K562 (cell line): Measurements from ENCODE around the gene MBD1. TPM values are rescaled to one million over a fixed set of nuclear protein-coding genes. Genes with fewer than 3 reads are reported as not detected.
A peak's percentile ranks its signal among the peaks of the same experiment; 100 is the strongest.

Experiments used
- CHD1 ChIP-seq: fragments of 200-600 bp; sonication (generic); IDR thresholded peaks from one replicate; pipeline ENCODE4 v1.6.1; 2012; ENCODE audit warnings: mild to moderate bottlenecking, moderate library complexity, low read length, inconsistent platforms
- CLOCK ChIP-seq: fragments of 250-450 bp; sonication (Bioruptor Pico); IDR thresholded peaks from 2 replicates; pipeline ENCODE4 v1.4.0; 2020; ENCODE audit warnings: mild to moderate bottlenecking, moderate library complexity, borderline replicate concordance
- E2F5 ChIP-seq: sonication (generic); formaldehyde crosslinking; IDR thresholded peaks from 2 replicates; pipeline ENCODE4 v1.8.0; 2022; ENCODE audit warnings: mild to moderate bottlenecking, missing genetic modification reagents
- ELF4 ChIP-seq: fragments of 450-650 bp; formaldehyde crosslinking; IDR thresholded peaks from 2 replicates; pipeline ENCODE4 v1.4.0; 2022; ENCODE audit warnings: missing genetic modification characterization
- GATA2 ChIP-seq: sonication (generic); formaldehyde crosslinking; IDR thresholded peaks from 2 replicates; pipeline ENCODE4 v1.4.0; 2020; ENCODE audit warnings: mild to moderate bottlenecking, missing genetic modification reagents
- HBP1 ChIP-seq: fragments of 450-650 bp; formaldehyde crosslinking; IDR thresholded peaks from 2 replicates; pipeline ENCODE4 v1.4.0; 2022; ENCODE audit warnings: missing genetic modification characterization
- MTF1 ChIP-seq: fragments of 250-450 bp; sonication (Bioruptor Pico); IDR thresholded peaks from 2 replicates; pipeline ENCODE4 v1.9.0; 2021; ENCODE audit warnings: moderate library complexity, mild to moderate bottlenecking, inconsistent platforms, borderline replicate concordance
- NR1H2 ChIP-seq: sonication (generic); formaldehyde crosslinking; IDR thresholded peaks from 2 replicates; pipeline ENCODE4 v1.4.0; 2020; ENCODE audit warnings: mild to moderate bottlenecking, missing genetic modification reagents
- NR2C2 ChIP-seq, 2 experiments: fragments of 200-800 bp in 1 of 2; sonication (Bioruptor generic) in 1 of 2; sonication (generic) in 1 of 2; formaldehyde crosslinking in 1 of 2; IDR thresholded peaks; 2 replicates each; pipeline versions ENCODE4 v1.6.1 to v1.8.0; 2016 to 2022; ENCODE audit warnings: mild to moderate bottlenecking in 1 of 2, missing compliant biosample characterization in 1 of 2, missing genetic modification characterization in 1 of 2, missing genetic modification reagents in 1 of 2
- PKNOX1 ChIP-seq: fragments of 450-650 bp; IDR thresholded peaks from 2 replicates; pipeline ENCODE4 v1.6.1; 2016
- RBFOX2 ChIP-seq: fragments of 200-400 bp; formaldehyde crosslinking; IDR thresholded peaks from 2 replicates; pipeline ENCODE4 v1.6.1; 2017; ENCODE audit warnings: low read depth, mild to moderate bottlenecking, low read length, moderate library complexity
- RCOR1 ChIP-seq, 2 experiments: IDR thresholded peaks; 2 replicates each; pipeline ENCODE4 v1.6.1; 2012; ENCODE audit warnings: low read depth in 2 of 2, low read length in 2 of 2, borderline replicate concordance in 1 of 2, improper control_type of control experiment in 1 of 2
- UBTF ChIP-seq, 2 experiments: IDR thresholded peaks; 2 replicates each; pipeline ENCODE4 v1.6.1; 2012; ENCODE audit warnings: improper control_type of control experiment in 2 of 2, low read depth in 2 of 2, low read length in 2 of 2, borderline replicate concordance in 1 of 2
- VEZF1 ChIP-seq: fragments of 200-800 bp; sonication (Bioruptor generic); IDR thresholded peaks from 2 replicates; pipeline ENCODE4 v1.6.1; 2017; ENCODE audit warnings: missing genetic modification characterization, missing compliant biosample characterization
- ZNF444 ChIP-seq: fragments of 250-450 bp; sonication (Bioruptor Pico); IDR thresholded peaks from 2 replicates; pipeline ENCODE4 v1.4.0; 2020; ENCODE audit warnings: mild to moderate bottlenecking, moderate library complexity
- ZNF780A ChIP-seq: fragments of 250-450 bp; sonication (Bioruptor Pico); IDR thresholded peaks from 2 replicates; pipeline ENCODE4 v1.5.0; 2021; ENCODE audit warnings: mild to moderate bottlenecking
- polyA plus RNA-seq, 8 experiments: library from polyadenylated mRNA; depleted of rRNA in 4 of 8; stranded (reverse) in 5 of 8; unstranded in 3 of 8; fragments of >200 nt; fragmentation: Nextera tagmentation in 2 of 8; fragmentation: Illumina TruSeq in 1 of 8; extraction: Ambion mirVana in 2 of 8; extraction: Trizol in 1 of 8; gene quantifications; 2 replicates each; pipeline versions ENCODE4 v1.2.1 to v1.2.3, GENCODE V29; 2011 to 2014; ENCODE audit warnings: inconsistent platforms in 1 of 8, missing spikeins in 1 of 8
- total RNA-seq, 7 experiments: library from RNA; depleted of rRNA in 6 of 7; stranded (reverse); fragments of >200 nt in 6 of 7; fragmentation: Illumina TruSeq in 2 of 7; extraction: Trizol in 2 of 7; gene quantifications; 2 replicates each; pipeline versions ENCODE4 v1.2.1 to v1.2.3, GENCODE V29; 2011 to 2021; ENCODE audit warnings: low replicate concordance in 1 of 7

The MBD1 gene
- total and polyA plus RNA-seq, 9 of the 15 experiments (the other 6 are each of a cell fraction or from before 2014, with no cell fraction given) = 3.0 to 59.7 (median 31.7) TPM

- TF ChIP-seq UBTF (IDR thresholded peaks at IDR 0.05; ENCODE audit: borderline replicate concordance in 1 of 2, low read depth in 2 of 2, low read length in 2 of 2) = no peak
- TF ChIP-seq CLOCK (CRISPR knock-in tag) = no peak
- peak; percentile 39; the same call in 1 of the 2 replicates for TF ChIP-seq PKNOX1
- no peak for TF ChIP-seq MTF1 (CRISPR knock-in tag)
- no peak for TF ChIP-seq CHD1
- TF ChIP-seq ZNF780A (CRISPR knock-in tag) = no peak
- no peak; the same call in 1 of the 2 replicates for TF ChIP-seq VEZF1
- no peak for TF ChIP-seq ZNF444
- TF ChIP-seq GATA2 (CRISPR knock-in tag) = no peak
- no peak for TF ChIP-seq NR1H2 (CRISPR knock-in tag)
- no peak for TF ChIP-seq RCOR1 (IDR thresholded peaks at IDR 0.05; ENCODE audit: borderline replicate concordance in 1 of 2, low read depth in 2 of 2, low read length in 2 of 2)
- TF ChIP-seq NR2C2 (CRISPR knock-in tag; IDR thresholded peaks at IDR 0.05) = no peak
- no peak for TF ChIP-seq NR2C2 (tag; IDR thresholded peaks at IDR 0.05)
- 0 out of 2 replicates have a peak, but pooled peaks have one; percentile 41 for TF ChIP-seq RBFOX2
- TF ChIP-seq E2F5 (CRISPR knock-in tag) = no peak
- no peak for TF ChIP-seq ELF4 (CRISPR knock-in tag)
- TF ChIP-seq HBP1 = no peak
Observed at GRCh38 chr18:50286391-50287027, 5.2 kb upstream of the MBD1 start (continued).
